ENCODE measurements around the gene WDR91.

DNA sequence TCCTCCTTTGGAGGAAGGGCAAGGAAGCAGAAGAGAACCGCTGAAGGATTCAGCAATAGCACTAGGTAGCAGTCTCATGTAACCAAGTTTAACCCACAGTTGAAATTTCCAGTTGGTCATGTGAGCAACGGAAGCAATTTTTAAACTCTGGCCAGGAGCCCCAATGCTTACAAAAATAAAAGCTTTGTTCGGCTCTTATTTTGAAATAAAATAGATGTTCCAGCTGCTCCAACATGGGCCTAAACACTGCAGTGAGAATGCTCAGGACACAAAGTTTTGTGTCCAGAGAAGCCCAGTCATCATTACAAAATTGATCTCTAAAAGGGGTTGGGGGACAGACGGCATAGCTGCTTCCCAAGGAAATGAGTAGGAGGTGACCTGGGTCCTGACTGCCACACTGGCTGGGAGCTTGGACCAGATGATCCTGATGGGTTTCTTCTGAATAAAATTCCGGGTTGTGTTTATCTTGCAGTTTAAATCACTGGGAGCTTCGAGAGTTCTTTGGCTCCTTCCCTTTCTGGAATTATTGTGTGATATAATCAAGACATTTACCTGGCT lies 63.9 kb downstream of the WDR91 start:
- TF ChIP-seq, protein P1, sequence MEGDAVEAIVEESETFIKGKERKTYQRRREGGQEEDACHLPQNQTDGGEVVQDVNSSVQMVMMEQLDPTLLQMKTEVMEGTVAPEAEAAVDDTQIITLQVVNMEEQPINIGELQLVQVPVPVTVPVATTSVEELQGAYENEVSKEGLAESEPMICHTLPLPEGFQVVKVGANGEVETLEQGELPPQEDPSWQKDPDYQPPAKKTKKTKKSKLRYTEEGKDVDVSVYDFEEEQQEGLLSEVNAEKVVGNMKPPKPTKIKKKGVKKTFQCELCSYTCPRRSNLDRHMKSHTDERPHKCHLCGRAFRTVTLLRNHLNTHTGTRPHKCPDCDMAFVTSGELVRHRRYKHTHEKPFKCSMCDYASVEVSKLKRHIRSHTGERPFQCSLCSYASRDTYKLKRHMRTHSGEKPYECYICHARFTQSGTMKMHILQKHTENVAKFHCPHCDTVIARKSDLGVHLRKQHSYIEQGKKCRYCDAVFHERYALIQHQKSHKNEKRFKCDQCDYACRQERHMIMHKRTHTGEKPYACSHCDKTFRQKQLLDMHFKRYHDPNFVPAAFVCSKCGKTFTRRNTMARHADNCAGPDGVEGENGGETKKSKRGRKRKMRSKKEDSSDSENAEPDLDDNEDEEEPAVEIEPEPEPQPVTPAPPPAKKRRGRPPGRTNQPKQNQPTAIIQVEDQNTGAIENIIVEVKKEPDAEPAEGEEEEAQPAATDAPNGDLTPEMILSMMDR (IDR thresholded peaks at IDR 0.05; ENCODE audit: borderline replicate concordance, extremely low read depth, low read length, poor library complexity, severe bottlenecking) = no peak
- TF ChIP-seq EZH2 (IDR thresholded peaks at IDR 0.05; ENCODE audit: borderline replicate concordance, low read depth, low read length, severe bottlenecking) = no peak
